Left kidney (tissue), 2 donors: ENCODE measurements around the gene SVOP. TPM values are rescaled to one million over a fixed set of nuclear protein-coding genes. Genes with fewer than 3 reads are reported as not detected.

Source experiments
- DNase-seq: peaks from one replicate; pipeline ENCODE4 v3.0.0-alpha.2; 2013
- polyA plus RNA-seq: library from polyadenylated mRNA; unstranded; fragments of 120-200 nt; gene quantifications from one replicate; pipeline ENCODE4 v1.2.1, GENCODE V29; 2013; ENCODE audit not compliant: insufficient read length

The SVOP gene
- polyA plus RNA-seq, 1 donor = 0.10 TPM

DNA sequence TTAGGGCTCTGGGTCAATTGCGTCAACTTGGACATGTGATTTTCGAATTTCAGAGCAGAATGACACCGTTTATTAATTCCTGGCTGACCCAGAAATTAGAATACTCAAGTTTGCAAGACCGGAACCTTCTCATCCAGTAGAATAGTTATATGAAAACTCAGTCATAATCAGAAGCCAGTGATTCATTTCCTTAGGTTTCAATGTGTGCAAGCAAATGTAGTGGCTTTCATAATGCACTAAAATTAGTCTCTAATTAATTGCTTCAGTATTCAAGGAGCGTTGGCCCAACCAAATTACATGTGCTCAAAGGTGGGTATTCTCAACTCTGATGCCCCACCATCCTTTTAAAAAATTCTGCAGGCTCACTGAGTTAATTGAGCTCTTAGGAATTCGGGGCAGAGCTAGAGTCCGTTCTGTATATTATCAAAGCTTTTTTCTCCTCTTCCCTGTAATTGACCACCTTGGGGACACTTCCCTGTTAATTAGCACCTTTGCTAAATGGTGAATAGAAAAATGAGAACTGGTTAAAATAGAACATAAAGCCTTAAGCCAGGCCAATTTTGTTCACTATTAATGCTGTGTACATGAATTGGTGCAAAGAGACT lies 85.6 kb downstream of the SVOP start:
- no peak for DNase-seq

DNA sequence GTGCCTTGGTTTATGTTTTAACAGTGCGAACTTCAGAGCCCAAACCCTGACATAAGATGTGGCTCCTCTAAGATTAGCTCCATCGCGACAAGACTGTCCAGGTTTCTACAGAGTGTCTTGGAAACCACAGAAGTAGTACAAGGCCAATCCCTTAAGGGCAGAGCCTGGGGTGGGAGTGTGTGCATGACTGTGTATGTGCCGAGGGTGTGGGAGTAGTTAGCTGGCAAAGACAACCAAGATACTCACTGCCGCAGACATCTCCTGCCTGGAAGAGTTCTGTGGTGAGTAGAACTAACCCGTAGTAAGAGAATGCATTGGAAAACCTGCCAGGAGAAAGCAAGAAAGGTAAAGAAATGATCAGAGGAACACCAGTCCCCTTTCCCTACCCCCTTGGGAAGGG lies 86.9 kb downstream of the SVOP start:
- DNase-seq = no peak

DNA sequence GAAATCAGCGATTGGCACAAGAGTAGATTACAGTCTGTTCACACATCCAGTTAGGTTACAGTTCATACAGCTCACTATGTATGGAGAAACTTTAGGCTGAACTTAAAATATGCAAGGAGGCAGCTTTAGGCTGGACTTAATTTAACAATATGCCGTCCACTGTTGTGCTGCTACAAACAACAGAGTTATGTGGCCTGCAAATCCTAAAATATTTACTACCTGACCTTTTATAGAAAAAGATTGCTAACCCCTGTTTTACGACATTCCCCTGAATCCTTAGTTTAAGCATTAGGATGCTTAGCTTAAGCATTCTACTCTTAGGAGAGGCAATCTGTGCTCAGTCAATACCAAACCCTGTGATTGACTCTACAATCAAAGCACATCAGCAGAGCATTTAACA lies 90.1 kb downstream of the SVOP start:
- no peak for DNase-seq

DNA sequence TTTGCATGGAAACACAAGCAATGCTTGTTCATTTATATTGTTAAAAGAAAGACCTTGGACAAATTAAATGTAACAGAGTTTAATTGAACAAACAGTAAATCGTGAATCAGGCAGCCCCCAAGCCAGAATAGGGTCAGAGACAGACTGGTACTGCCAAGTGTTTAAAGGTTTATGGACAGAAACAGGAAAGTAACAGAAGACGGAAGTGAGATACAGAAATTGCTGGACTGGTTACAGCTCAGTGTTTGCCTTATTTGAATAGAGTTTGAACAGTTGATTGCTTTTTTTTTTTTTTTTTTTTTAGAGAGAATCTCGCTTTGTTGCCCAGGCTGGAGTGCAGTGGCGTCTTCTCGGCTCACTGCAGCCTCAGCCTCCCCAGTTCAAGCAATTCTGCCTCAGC lies 90.7 kb downstream of the SVOP start:
- no peak for DNase-seq

DNA sequence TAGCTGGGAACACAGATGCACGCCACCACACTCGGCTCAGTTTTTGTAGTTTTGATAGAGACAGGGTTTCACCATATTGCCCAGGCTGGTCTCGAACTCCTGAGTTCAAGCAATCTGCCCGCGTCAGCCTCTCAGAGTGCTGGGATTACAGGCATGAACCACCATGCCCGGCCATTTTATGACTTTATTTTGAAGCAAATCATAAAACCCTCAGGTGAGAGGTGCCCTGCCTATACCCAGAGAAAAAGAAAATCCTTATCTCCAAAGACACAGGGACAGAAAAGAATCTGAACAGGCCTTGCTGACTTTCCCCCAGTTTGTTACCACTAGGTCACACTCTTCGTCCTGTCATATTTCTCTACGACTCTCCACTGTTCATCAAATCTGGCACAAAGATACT lies 92.2 kb downstream of the SVOP start:
- no peak for DNase-seq

DNA sequence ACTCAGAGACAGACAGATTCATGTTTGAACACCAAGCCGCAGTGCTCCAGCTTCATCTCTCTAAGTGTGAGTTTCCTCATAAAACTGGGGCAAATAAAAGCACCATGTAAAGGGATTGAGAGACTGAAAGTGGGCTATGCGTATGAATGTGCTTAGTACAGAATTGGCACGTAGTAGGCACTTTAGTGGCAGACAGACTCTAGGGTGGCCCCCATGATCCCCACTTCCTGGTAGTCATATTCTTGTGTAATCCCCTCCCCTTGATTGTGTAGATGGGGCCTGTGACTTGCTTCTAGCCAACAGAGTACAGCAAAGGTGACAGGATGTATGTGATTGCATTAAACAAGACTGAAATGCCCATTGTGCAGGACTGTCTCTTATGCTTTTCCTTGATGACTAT lies 98.0 kb downstream of the SVOP start:
- no peak for DNase-seq

DNA sequence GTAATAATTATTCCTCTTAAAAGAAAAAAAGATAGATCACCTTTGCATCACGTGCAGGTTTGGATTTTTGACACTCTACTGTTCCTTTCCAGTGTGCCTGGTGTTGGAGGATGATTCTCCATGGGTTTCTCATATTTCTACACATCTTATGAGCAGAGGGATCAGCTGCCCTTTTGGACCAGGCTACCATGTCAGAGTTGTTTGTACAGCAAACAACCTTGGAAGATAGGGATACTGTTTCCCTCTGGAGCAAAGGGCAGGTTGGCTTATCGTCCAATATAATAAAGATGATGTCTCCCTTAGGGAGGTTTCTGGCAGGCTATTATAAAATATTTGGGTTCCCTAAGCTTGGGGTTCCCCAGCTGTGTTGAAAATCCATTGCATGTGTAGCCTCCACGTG lies 98.9 kb downstream of the SVOP start:
- no peak for DNase-seq

DNA sequence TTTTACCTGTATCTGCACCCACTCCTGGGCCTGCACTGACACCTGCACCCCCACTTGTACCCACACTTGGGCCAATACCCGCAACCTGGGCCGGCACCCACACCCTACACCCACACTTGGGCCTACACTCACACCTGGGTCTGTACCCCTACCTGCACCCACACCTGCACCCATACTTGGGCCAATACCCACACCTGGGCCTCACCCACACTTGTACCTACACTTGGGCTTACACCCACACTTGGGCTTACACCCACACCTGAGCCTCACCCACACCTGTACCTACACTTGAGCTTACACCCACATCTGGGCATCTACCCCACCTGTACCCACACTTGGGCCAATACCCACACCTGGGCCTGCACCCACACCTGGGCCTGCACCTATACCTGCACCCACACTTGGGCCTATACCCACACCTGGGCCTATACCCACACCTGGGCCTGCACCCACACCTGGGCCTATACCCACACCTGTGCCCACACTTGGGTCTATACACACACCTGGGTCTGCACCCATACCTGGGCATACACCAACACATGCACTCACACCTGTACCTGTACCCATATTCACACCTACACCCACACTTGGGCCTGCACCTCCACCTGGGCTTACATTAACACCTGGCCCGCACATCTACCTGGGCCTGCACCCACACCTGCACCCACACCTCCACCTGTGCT lies 101.8 kb downstream of the SVOP start:
- DNase-seq = no peak

DNA sequence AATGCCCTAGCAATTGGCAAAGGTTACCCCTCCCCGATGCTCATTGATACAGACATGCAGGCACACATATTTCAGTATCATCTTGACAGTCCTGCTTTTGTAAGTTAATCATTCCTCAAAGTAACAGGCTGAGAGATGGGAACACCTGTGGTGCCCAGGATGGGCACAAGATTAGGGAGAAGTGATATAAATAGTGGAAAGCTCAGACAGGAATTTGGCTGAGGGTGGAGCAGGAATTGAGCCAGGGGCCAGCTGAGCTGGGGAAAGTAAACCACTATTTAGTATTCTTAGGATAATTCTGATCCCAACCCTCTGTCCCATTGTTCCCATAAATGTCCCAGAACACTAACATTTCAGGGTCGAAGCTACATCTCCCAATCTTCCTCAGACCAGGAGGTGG lies 102.7 kb downstream of the SVOP start:
- DNase-seq = no peak

DNA sequence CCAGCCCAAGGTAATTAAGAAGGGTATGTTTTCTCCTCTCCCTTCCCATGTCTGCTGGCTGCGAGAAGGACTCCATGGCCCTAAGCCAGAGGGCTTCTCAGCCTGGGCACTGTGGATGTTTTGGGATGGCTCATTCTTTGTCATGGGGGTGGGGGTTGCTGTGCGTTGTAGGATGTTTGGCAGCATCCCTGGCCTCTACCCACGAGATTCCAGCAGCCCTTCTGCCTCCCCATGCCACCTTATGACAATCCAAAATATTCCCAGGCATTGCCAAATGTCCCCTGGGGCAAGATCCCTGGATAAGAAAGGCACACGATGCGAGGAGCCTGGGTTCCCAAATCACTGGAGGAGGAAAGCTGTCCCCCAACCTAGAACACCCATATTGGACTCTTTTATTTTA lies 104.5 kb downstream of the SVOP start:
- no peak for DNase-seq

DNA sequence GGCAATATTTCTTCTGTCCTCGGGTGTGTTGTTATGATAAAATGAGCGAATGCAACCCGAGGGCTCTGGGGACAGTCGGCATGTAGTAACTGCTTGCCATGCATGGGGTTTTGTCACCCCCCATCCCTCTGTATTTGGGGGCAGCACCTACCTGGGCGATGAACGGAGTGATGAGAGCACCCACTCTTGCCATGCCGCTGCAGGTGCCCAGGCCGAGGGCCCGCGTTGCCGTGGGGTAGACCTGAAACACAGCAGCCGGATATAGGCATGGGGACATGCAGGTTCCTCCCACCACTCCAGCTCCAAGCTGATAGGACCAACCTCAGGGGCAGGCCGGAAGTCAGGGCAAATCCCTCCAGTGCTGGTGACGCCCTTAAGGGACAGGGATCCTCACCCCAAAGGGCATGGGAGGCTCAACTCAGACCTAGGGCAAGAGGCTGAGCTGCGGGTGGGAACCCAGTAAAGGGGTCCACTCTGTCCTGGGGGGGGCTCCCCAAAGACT lies 105.2 kb downstream of the SVOP start:
- no peak for DNase-seq

DNA sequence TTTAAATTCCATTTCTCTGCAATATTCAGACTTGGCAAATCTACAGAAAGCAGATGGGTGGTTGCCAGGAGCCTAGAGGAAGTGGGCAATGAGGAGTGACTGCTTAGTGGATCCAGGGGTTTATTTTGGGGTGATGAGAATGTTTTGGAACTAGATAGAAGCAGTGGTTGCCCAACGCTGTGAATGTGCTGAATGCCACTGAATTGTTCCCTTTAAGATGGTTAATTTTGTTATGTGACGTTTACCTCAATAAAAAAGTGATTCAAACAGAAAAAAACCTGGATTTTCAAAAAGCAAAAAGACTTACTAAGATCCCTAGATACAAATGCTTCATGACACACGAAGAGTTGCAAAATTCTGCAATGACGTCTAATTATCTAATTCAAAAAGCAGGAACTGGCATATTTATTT lies 106.7 kb downstream of the SVOP start:
- no peak for DNase-seq

DNA sequence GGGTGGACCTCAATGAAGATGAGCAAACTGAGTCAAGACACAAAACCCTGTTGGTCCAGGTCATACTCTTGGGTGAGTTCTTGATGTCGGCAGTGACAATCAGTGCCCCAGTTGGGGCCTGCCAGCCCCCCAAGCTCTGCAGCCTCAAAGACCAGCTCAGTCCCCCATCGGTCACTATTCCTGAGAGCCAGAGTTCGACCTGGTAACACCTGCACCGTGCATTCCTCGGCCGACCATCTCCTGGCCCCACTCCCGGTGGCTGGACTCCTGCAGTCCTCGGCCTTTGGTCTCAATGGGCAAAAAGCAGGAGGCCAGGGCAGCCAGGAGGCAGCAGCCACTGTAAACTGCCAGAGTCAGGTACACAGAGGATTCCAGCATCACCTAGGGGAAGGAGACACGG lies 108.5 kb downstream of the SVOP start:
- DNase-seq = no peak

DNA sequence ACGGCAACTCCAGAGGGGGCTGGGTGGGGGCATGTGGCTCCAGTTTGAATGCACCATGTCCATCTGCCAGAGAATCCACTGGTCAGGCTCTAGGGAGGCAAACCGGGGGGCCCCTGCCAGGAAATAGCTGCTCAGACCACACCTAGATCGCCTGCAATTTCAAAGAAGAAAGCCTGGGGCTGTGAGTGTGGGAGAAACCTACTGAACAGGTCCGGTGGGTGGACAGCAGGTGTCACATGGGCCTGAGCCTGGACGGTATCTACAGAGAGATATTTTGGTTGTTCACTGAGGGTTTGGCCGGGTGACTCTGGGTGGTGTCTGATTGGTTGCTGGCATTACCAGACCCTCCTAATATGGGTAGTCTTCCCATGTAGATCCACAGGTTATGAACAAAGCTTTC lies 109.0 kb downstream of the SVOP start:
- DNase-seq = no peak

DNA sequence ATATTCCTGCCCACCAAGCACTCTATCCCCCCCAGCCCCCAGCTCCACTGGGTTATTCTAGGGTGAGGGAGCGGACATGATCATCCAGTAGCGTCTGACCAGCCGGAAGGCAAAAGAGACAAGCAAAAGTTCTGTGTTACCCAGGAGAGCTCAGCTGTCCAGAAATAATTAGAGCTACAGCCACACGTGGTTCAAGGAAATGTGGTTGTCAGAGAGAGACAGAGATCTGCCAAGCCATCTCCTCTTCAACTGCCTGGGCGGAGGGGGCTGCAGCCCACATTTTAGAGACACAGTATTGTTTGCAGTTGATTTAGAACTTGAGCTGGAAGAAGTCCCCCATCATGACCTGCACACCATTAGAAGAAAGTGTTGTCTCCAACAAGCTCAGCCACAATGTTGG lies 110.5 kb downstream of the SVOP start:
- no peak for DNase-seq

DNA sequence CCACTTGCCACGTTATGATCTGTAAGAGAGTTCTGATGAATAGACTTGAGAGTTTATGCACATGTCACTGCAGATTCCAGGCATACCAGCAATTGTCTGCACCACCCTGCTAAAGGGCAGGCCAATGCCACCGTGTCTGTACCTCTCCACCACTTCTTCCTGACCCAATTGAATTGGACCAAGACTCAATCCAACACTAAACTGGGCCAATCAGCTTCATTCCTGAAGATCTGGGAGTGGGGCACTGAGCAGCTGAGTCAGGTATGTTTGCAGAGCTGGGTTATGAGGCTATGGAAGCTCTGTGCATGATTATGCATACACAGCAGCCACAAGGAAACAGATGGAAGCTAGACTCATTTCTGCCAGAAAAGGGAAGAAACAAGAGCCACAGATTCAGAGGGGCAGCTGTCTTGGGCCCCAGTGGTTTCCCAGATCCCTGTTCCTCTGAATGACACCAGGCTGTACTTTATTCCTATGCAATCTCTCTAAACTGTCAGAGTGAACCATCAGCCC lies 113.0 kb downstream of the SVOP start:
- no peak for DNase-seq

DNA sequence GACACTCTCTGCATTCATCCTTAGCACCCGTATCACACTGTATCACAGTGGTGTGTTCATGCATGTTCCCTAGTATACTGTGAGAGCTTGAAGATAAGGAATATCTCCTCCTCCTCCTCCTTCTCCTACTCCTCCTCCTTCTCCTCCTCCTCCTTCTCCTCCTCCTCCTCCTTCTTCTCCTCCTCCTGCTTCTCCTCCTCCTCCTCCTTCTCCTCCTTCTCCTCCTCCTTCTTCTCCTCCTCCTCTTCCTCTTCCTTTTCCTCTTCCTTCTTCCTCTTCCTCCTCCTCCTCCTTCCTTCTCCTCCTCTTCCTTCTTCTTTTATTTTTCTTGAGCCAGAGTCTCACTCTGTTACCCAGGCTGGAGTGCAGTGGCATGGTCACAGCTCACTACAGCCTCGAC lies 113.9 kb downstream of the SVOP start:
- no peak for DNase-seq

DNA sequence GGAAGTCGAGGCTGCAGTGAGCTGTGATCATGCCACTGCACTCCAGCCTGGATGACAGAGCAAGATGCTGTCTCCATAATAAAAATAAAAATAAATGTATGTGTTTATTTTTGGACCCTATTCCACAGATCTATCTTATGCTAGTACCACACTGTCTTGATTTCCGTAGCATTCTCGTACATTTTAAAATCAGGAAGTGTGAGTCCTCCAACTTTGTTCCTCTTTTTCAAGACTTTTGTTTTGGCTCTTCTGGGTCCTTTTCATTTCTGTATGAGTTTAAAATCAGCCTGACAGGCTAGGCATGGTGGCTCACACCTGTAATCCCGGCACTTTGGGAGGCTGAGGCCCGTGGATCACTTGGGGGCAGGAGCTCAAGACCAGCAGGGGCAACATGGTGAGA lies 115.1 kb downstream of the SVOP start:
- no peak for DNase-seq

DNA sequence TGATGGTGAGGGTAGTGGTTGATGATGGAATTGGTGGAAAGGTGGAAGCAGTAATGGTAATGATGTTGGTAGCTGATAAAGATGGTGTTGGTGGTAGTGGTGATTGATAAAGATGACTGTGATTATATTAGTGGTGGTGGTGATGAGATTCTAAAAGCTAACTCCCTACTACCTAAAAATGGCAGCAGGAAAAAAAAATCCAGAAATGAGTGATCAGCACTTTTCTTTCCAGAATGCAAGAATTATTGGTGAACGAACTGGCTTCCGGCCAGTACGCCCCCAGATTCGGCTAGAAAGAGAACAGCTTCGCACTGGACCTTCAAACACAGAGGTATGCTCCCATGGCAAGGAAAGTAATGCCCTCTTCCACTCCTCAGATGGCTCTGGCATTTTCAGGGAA lies 121.7 kb downstream of the SVOP start:
- no peak for DNase-seq

DNA sequence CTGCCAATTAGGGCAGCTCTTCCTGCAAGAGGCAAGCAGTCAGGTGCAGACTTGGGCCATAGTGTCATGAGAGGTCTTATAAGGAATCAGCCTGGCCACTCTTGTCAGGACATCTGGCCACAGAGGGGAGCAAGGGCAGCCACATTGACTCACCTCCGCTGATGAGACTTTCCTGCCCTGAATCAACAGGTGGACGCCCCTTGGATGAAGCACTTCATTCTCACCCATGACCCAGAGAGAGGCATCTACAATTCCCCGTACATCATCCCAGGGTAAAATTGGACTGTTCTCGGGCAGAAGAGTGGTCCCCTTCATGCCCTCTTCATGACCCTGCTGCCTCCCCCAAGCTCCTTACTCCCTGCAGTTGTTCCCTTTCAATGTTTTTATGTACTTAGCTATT lies 124.1 kb downstream of the SVOP start:
- DNase-seq = no peak

DNA sequence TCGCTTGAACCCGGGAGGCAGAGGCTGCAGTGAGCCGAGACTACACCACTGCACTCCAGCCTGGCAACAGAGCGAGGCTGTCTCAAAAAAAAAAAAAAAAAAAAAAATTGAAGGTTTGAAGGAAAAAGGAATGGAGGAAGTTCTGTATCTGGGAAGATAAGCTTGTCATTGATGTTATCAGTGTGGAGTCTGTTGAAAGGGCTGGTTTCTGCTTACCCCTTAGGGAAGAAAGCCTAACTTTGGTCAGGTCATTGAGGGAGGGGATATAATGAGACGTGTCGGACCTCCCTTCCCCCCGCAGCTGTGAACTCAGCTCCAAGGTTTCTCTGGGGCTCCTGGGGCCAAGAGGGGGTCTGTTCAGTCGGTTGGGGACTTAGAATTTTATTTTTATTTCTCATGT lies 124.5 kb downstream of the SVOP start:
- DNase-seq = no peak

DNA sequence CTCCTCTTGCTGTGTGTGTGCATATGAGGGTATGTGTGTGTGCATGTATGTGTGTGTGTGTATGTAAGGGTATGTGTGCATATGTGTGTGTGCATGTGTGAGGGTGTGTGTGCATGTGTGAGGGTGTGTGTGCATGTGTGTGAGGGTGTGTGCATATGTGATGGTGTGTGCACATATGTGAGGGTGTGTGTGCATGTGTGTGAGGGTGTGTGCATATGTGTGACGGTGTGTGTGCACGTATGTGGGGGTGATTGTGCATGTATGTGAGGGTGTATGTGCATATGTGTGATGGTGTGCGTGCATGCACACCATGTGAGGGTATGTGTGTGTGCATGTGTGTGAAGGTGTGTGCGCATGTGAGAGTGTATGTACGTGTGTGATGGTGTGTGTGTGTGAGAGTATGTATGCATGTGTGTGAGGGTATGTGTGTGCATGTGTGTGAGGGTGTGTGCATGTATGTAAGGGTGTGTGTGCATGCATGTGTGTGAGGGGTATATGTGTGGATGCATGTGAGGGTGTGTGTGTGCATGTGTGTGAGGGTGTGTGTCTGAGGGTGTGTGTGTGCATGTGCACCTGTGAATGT lies 125.6 kb downstream of the SVOP start:
- DNase-seq = no peak

DNA sequence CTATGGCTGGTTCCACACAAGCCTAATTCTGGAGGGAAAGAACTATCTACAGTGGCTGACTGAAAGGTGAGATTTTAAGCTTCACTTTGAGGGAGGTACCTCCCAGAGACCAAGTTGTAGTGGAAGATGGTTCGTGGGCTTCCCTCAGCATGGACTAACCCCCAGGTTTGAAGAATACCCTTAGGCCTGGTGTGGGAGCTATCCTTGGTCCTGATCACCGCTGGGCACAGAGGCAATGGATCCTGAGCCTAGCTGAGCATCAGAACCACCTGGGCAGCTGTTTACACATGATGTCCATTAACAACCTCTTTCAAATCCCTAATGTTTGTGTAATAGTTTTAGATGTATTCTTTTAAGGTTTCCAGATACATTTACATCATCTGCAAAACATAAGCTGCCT lies 130.7 kb downstream of the SVOP start:
- DNase-seq = no peak

DNA sequence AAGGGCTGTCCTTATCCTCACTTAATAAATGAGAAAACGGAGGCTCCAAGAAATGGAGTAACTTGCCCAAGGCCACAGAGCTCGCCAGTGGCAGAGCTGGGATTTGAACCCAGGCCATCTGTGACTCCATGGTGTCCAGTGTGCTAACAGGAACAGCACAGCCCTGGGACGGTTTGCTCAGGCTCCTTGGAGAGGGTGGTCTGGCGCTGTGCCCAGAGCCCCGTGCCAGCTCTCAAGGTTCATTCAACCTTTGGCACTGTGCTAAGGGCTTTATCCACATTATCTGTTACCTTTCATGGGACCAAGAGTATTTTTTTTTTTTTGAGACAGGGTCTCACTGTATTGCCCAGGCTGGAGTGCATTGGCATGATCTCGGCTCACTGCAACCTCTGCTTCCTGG lies 132.8 kb downstream of the SVOP start:
- DNase-seq = no peak
